ENCODE measurements around the gene TBX19. TPM values are rescaled to one million over a fixed set of nuclear protein-coding genes. Genes with fewer than 3 reads are reported as not detected.

Gene TBX19
- total RNA-seq, 3 donors from 2014 or later, result 0.47 to 0.57 (median 0.48) TPM

- Mint-ChIP-seq H3K36me3 (ENCODE audit: insufficient read depth) (peaks cover 1% of the 10 kb centered on the region), H3K4me1 (ENCODE audit: low read depth) (no peaks in the 10 kb centered on the region)
These were observed 12.7 kb downstream of the TBX19 start for GRCh38 chr1:168293356-168293755.

GRCh38 chr1:168295411-168296114, 14.9 kb downstream of the TBX19 start:
- ATAC-seq (no peak), DNase-seq (no peak)
- Mint-ChIP-seq H3K36me3 (ENCODE audit: insufficient read depth) (peaks cover 3% of the 10 kb centered on the region), H3K4me1 (ENCODE audit: low read depth) (no peaks in the 10 kb centered on the region), H3K4me3 (no peak overlapping the region), H3K9me3 (no peaks in the 10 kb centered on the region), H3K27me3 (ENCODE audit: low read depth) (no peaks in the 10 kb centered on the region)

More at GRCh38 chr1:168293356-168293755, 12.7 kb downstream of the TBX19 start:
- Mint-ChIP-seq H3K4me3 (no peak overlapping the region), H3K9me3 (no peaks in the 10 kb centered on the region), H3K27me3 (ENCODE audit: low read depth) (no peaks in the 10 kb centered on the region)
- no peak for ATAC-seq
- DNase-seq, result no peak

GRCh38 chr1:168297019-168297730, 16.5 kb downstream of the TBX19 start:
- no peak for ATAC-seq
- peaks cover 3% of the 10 kb centered on the region for H3K36me3 Mint-ChIP-seq (ENCODE audit: insufficient read depth)
- no peak for DNase-seq
- H3K27me3 Mint-ChIP-seq (ENCODE audit: low read depth), result no peaks in the 10 kb centered on the region
- H3K4me1 Mint-ChIP-seq (ENCODE audit: low read depth), result no peaks in the 10 kb centered on the region
- H3K9me3 Mint-ChIP-seq, result no peaks in the 10 kb centered on the region
- H3K4me3 Mint-ChIP-seq, result no peak overlapping the region

- no peaks in the 10 kb centered on the region for H3K4me1 Mint-ChIP-seq (ENCODE audit: low read depth)
- no peaks in the 10 kb centered on the region for H3K9me3 Mint-ChIP-seq
- no peak overlapping the region for H3K4me3 Mint-ChIP-seq
- ATAC-seq (no peak), DNase-seq (no peak)
- H3K36me3 Mint-ChIP-seq (ENCODE audit: insufficient read depth), result peaks cover 5% of the 10 kb centered on the region
- no peaks in the 10 kb centered on the region for H3K27me3 Mint-ChIP-seq (ENCODE audit: low read depth)
These were observed 17.8 kb downstream of the TBX19 start for GRCh38 chr1:168298446-168298845.

- Mint-ChIP-seq H3K36me3 (ENCODE audit: insufficient read depth) (peaks cover 8% of the 10 kb centered on the region), H3K9me3 (no peaks in the 10 kb centered on the region), H3K27me3 (ENCODE audit: low read depth) (no peaks in the 10 kb centered on the region), H3K4me1 (ENCODE audit: low read depth) (no peaks in the 10 kb centered on the region), H3K4me3 (no peak overlapping the region)
- DNase-seq, result no peak
- ATAC-seq, result no peak
These were observed 19.9 kb downstream of the TBX19 start for GRCh38 chr1:168300626-168301025.

GRCh38 chr1:168301664-168302320, 21.1 kb downstream of the TBX19 start:
- DNase-seq, result no peak
- Mint-ChIP-seq H3K36me3 (ENCODE audit: insufficient read depth) (peaks cover 15% of the 10 kb centered on the region), H3K27me3 (ENCODE audit: low read depth) (no peaks in the 10 kb centered on the region), H3K4me1 (ENCODE audit: low read depth) (no peaks in the 10 kb centered on the region), H3K4me3 (no peak overlapping the region), H3K9me3 (no peaks in the 10 kb centered on the region)
- ATAC-seq, result no peak

GRCh38 chr1:168303716-168304540, 23.3 kb downstream of the TBX19 start:
- no peaks in the 10 kb centered on the region for H3K9me3 Mint-ChIP-seq

GRCh38 chr1:168304865-168305264, 24.2 kb downstream of the TBX19 start:
- Mint-ChIP-seq H3K4me1 (ENCODE audit: low read depth) (no peaks in the 10 kb centered on the region), H3K9me3 (no peaks in the 10 kb centered on the region), H3K36me3 (ENCODE audit: insufficient read depth) (peaks cover 20% of the 10 kb centered on the region), H3K4me3 (no peak overlapping the region), H3K27me3 (ENCODE audit: low read depth) (no peaks in the 10 kb centered on the region)
- ATAC-seq, result no peak
- DNase-seq, result no peak

More at GRCh38 chr1:168303716-168304540, 23.3 kb downstream of the TBX19 start:
- Mint-ChIP-seq H3K4me3 (no peak overlapping the region), H3K27me3 (ENCODE audit: low read depth) (no peaks in the 10 kb centered on the region), H3K4me1 (ENCODE audit: low read depth) (no peaks in the 10 kb centered on the region), H3K36me3 (ENCODE audit: insufficient read depth) (peaks cover 20% of the 10 kb centered on the region)
- ATAC-seq (no peak), DNase-seq (no peak)

- peaks cover 18% of the 10 kb centered on the region for H3K36me3 Mint-ChIP-seq (ENCODE audit: insufficient read depth)
- H3K4me1 Mint-ChIP-seq (ENCODE audit: low read depth), result no peaks in the 10 kb centered on the region
- no peak for DNase-seq
- no peaks in the 10 kb centered on the region for H3K27me3 Mint-ChIP-seq (ENCODE audit: low read depth)
- no peaks in the 10 kb centered on the region for H3K9me3 Mint-ChIP-seq
- ATAC-seq, result no peak
- no peak overlapping the region for H3K4me3 Mint-ChIP-seq
These were observed 32.3 kb downstream of the TBX19 start for GRCh38 chr1:168312718-168313604.

GRCh38 chr1:168316142-168316541, 35.5 kb downstream of the TBX19 start:
- peaks cover 13% of the 10 kb centered on the region for H3K36me3 Mint-ChIP-seq (ENCODE audit: insufficient read depth)
- ATAC-seq, result no peak
- H3K27me3 Mint-ChIP-seq (ENCODE audit: low read depth), result no peaks in the 10 kb centered on the region
- no peaks in the 10 kb centered on the region for H3K9me3 Mint-ChIP-seq
- H3K4me3 Mint-ChIP-seq, result no peak overlapping the region
- H3K4me1 Mint-ChIP-seq (ENCODE audit: low read depth), result peaks cover 2% of the 10 kb centered on the region
- no peak for DNase-seq

- peaks cover 2% of the 10 kb centered on the region for H3K4me1 Mint-ChIP-seq (ENCODE audit: low read depth)
These were observed 36.6 kb downstream of the TBX19 start for GRCh38 chr1:168317309-168317708.

GRCh38 chr1:168319691-168320090, 39.0 kb downstream of the TBX19 start:
- Mint-ChIP-seq H3K27me3 (ENCODE audit: low read depth) (no peaks in the 10 kb centered on the region), H3K4me1 (ENCODE audit: low read depth) (peaks cover 2% of the 10 kb centered on the region), H3K4me3 (no peak overlapping the region), H3K36me3 (ENCODE audit: insufficient read depth) (peaks cover 17% of the 10 kb centered on the region), H3K9me3 (peaks cover 1% of the 10 kb centered on the region)
- ATAC-seq (no peak), DNase-seq (no peak)

More at GRCh38 chr1:168317309-168317708, 36.6 kb downstream of the TBX19 start:
- Mint-ChIP-seq H3K27me3 (ENCODE audit: low read depth) (no peaks in the 10 kb centered on the region), H3K4me3 (no peak overlapping the region), H3K9me3 (no peaks in the 10 kb centered on the region), H3K36me3 (ENCODE audit: insufficient read depth) (peaks cover 13% of the 10 kb centered on the region)
- no peak for ATAC-seq
- DNase-seq, result no peak

- Mint-ChIP-seq H3K36me3 (ENCODE audit: insufficient read depth) (peaks cover 20% of the 10 kb centered on the region), H3K4me3 (no peak overlapping the region), H3K27me3 (ENCODE audit: low read depth) (no peaks in the 10 kb centered on the region), H3K9me3 (peaks cover 4% of the 10 kb centered on the region), H3K4me1 (ENCODE audit: low read depth) (peaks cover 2% of the 10 kb centered on the region)
- DNase-seq (no peak), ATAC-seq (no peak)
These were observed 39.5 kb downstream of the TBX19 start for GRCh38 chr1:168320149-168320548.

Data from activated T-cell treated with anti-CD3 and anti-CD28 coated beads, Interleukin-2, amount 50 U/mL, for 4 hours (primary cell).